ENCODE results near the gene SHH.

Gene SHH

GRCh38 chr7:155810770-155811559 lies 1.3 kb downstream of the SHH start:
- peak overlapping the region; percentile 55 for H3K27ac ChIP-seq
- no peak for TF ChIP-seq CTCF (conservative IDR thresholded peaks at IDR 0.05)

- H3K27ac ChIP-seq: peak overlapping the region; percentile 55
Observed at GRCh38 chr7:155809947-155810769, 2.1 kb downstream of the SHH start.

GRCh38 chr7:155809332-155809946 lies 2.8 kb downstream of the SHH start:
- H3K27ac ChIP-seq: peak overlapping the region; percentile 55
- TF ChIP-seq CTCF (conservative IDR thresholded peaks at IDR 0.05): no peak

More at GRCh38 chr7:155809947-155810769, 2.1 kb downstream of the SHH start:
- no peak for TF ChIP-seq CTCF (conservative IDR thresholded peaks at IDR 0.05)

GRCh38 chr7:155808549-155809331 lies 3.5 kb downstream of the SHH start:
- no peak for TF ChIP-seq CTCF (conservative IDR thresholded peaks at IDR 0.05)
- peak overlapping the region; percentile 55 for H3K27ac ChIP-seq

GRCh38 chr7:155807789-155808548 lies 4.3 kb downstream of the SHH start:
- H3K27ac ChIP-seq: no peak overlapping the region
- no peak for TF ChIP-seq CTCF (conservative IDR thresholded peaks at IDR 0.05)

- no peak overlapping the region for H3K27ac ChIP-seq
- no peak for TF ChIP-seq CTCF (conservative IDR thresholded peaks at IDR 0.05)
Observed at GRCh38 chr7:155807065-155807671, 5.1 kb downstream of the SHH start.
